ENCODE data around the gene SORBS2.

GRCh38 chr4:185847352-185848097 is 35.5 kb upstream of the SORBS2 start:
- TF ChIP-seq CTCF (IDR thresholded peaks at IDR 0.05) (no peak), POLR2AphosphoS5 (IDR thresholded peaks at IDR 0.05) (no peak)

Measured in transverse colon (tissue), 4 donors.